Cortex of kidney (tissue), 1 donor: ENCODE data around the gene KRT38.

Experiments
- DNase-seq: peaks from one replicate; lab custom pipeline; 2025; lab: John Stamatoyannopoulos, UW

KRT38 gene

DNA sequence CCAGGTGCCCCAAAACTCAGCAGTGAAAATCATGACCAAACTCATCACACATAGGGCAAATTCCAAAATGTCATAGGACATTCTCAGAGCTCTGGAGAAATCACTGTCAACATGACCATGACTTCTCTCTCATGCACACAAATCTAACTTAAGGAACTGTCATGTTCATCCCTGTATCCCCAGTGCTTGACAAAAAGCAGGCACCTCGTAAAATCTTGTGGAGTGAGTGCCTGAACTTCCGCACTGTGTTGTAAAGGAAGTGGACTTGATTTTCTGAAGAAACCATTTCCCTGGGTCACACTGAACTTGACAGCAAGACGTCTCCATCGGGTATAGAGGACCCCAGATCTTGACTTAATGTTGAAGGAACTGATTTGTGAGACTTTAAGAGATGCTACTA is 19.2 kb downstream of the KRT38 start:
- DNase-seq: no peak

DNA sequence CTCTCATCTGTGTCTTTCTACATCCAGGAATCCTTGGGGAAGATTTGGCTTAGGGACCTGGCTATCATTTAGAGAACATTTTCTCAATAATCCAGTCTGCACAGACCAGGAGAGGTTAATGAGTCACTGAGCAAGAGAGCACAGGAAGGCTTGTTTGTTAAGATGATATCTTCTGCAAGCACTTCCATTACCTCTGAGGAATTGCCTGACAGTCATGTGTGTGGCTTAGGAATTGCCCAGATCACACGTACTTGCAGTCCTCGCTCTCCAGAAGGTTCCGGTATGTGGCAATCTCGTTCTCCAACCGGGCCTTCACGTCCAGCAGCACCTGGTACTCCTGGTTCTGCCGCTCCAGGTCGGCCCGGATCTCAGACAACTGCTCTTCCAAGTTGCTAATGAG is 19.7 kb downstream of the KRT38 start:
- no peak for DNase-seq

DNA sequence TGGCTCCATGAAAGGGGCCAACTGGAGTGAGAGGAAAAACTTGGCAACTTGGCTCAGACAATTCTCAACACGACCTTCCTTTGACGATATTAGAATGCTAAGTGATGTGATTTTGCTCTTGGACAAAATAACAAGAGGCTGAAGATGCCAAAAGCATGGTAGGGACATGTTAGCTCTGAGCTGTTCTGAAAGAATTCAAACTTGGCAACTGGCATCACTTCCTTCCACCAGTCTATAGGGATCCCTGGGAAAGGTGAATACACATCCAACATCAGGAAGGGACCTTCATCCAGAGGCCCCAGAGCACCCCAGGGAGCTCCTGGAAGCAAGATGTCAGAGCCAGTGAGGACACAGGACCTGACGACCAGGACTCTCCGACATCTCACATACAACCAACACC is 20.6 kb downstream of the KRT38 start:
- no peak for DNase-seq

DNA sequence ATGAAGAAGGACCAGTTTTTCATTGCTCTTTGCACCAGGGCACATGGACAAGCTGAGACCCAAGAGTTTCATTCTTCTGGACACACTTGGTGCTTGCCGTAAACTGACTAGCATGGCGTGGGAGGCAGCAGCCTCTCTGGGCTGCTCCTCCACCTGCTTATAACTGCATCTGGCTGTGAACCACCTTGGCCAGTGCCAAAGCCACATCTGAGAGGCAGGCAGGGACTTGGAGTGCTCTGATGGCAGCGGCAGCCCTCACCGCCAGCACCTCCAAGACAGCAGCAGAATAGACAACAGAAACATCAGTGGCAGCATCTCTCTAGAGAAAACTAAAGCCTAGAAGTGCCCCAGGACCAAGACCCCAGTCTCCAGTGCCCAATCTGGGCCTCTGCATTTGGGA is 21.1 kb downstream of the KRT38 start:
- no peak for DNase-seq

DNA sequence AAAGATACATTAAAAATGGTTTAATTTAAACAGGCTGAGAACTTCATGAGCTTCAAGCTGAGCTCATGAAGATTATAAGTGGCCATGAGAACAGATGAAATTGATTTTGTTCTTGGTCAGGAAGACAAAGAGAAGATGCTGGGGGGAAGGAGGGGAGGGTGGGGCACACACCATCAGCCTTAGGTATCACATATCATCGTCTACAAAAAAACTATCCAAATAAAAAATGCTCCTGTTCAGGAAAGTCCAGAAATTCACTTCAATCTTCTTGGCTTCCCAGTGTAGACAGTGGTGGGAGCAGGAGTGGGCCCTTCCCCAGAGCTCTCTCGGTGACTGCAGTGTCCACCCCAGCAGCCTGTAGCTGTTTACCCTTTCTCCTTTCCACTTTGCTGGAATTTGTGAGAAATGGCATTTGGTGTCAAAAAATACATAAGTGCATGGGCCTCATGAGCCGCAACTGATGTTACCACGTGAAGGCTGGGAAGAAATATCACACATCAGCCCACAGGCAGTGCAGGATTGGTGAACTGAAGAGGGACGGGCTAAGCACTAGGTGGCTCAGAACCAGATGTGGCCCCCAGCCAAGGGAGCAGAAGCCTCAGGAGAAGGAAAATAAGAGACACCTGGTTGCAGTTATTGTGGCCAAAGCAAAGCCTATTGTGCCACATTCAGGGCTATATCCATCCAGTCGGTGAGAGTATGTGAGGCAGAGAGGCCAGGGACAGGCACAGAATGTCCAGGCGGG is 22.5 kb downstream of the KRT38 start:
- DNase-seq: no peak

DNA sequence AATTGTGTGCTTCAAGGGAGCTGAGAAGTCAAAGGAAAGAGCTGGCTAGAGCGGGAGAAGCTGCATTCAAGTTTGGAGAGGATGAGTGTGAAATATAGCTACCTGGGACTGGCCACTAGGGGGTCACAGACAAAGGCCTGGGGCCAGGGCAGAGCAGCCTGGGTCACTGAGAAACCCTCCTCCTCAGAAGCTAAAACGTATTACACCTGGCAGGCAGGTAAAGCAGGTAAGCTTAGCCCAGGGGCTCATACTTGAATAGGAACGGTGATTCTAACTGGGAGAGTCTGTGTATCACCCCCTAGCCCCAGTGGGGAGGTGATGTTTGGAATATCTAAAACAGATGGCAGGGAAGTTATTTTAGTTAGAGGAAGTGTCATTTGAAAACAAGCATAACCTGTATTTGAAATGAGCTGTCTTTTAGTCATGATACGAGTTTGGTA is 23.2 kb downstream of the KRT38 start:
- DNase-seq: no peak

DNA sequence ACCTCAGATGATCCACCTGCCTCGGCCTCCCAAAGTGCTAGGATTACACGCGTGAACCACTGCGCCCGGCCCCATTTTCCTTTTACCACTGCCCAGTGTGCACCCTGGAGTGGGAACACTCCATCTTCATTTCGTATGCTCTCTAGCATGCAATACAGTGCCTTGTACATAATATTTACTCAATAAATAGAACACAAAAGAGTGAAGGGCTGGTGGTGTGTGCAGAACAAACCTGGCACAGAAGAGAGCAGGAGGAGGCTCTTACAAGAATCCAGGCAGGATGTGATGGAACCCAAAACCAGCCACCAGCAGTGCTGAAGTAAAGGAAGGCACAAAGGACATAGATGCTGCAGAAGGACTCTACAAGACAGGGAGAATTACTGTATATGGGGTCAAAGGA is 23.7 kb downstream of the KRT38 start:
- DNase-seq: no peak

DNA sequence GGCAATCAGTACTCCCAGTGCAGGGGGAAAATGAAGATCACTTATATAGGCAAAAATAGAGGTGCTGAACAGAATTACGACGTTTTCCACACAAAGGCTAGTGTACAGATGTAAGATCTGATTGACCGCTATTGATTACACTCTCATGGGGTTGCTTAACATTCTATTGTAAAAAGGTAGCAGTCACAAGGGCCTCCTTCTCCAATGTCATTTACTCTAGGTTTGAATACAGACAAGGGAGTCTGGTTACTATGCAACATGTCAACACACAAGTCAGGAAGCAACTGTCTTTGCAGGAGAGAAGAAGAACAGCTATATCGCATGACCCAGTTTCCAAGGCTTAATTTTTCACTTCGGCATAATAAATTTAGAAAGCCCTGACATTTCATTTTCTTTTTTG is 24.3 kb downstream of the KRT38 start:
- DNase-seq: no peak

DNA sequence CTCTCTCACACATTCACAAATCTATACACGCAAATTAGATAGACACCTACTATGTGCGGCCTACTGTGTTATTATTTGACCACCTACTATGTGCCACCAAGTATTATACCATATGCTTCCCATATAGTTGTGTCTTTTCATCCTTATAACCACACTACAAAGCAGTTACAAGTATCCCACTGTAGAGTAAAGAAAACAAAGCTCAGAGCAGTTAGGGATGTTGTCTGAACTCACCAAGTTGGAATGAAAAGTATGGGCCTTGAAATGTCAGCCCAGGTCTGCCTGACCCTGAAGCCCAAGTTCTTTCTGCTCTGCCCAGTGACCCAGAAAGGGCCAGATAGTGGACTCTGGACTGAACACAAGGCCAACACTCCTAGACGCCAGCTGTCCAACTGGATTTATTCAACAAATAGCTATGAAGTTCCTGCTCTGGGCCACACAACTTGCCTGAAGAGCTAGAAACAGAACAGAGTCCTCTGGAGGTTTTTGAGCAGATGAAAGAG is 24.9 kb downstream of the KRT38 start:
- no peak for DNase-seq

DNA sequence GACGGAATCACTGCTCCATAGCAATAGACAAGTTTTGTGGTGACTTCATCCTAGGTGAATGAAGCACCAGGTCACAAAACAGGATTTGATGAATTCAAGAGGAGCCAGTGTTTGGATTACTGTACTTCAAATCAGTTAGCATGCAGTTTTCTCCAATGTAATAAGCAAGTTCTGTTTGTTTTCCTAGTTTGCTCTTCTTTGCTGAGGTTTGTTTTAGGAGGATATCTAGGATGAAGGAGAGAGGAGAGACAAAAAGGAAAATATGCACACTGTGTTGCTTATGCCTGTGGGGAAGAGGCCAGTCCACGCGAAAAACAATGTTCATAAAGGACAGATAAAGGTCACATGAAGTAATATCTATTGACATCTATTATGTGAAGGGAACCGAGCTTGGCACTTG is 25.4 kb downstream of the KRT38 start:
- DNase-seq: no peak

DNA sequence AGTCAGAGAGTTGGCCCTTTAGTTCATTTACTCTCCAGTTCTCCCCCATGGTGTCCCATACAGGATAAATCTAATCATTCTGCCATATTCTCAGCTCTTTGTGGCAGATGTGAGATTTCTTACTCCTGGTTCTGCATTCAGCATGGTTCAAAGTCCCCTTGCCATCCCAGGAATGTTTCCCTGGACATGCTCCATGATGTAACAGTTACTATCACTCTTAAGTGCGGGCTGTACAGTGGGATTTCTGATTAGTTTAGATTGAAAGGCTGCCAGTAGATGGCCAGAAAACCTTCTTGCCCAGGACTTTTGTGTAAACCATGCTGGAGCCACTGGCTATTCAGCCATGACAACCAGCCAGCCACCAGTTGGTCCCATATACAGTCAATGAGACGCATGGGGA is 26.8 kb downstream of the KRT38 start:
- no peak for DNase-seq

DNA sequence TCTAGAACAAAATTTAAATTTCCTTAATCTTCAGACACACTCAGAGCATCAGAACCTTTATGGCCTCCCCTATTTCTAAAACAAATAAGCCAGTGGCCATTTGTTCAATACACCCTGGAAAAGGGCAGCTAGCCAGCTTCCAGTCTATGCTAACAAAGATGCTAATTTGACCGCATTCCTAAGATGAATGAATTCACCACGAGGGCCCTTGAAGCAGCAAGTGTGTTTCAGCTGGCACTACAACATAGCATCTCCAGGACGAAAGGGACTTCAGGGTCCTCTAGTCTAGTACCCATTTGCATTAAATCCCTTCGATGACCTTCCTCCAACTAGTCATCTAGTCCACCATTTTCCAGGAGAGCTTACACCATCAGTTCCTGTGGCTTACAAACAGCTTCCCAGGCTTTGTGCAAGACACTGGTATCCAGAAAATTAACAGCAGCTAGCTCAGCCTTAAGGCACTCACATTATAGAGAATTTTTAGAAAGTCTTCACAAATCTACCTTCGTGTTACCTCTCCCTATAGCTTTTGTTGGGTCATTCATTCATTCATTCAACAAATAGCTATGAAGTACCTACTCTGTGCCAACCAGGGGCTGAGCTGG is 27.3 kb downstream of the KRT38 start:
- DNase-seq: no peak

DNA sequence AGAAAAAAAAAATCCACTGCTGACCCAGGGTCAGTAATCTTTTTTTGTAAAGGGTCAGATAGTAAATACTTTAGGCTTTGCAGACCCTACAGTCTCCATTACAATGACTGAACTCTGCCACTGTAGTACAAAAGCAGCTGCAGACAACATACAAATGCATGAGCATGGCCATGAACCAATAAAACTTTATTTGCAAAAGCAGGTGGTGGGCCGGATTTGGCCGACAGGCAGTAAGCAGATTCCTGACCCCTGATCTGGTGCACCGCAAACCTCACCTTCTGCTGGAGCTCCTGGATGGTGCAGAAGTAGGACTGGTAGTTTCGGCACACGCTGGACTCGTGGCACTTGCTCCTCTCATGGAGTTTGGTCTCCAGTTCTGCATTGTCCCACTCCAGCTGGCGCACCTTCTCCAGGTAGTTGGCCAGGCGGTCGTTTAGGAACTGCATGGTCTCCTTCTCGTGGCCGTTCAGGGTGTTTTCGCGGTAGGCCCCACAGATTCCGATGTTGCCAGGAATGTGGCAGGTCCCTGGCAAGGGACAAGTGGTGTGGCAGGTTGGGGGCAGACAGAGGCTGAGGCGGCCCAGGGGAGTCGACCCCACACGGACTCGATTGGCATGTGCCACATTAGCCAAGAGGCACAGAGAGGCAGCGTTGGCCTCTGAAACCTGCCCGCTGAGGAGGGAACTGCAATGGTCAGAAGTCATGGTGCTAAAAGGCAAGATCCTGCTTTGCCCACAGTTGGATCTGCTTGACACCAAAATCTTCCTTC is 29.5 kb downstream of the KRT38 start:
- DNase-seq: no peak

DNA sequence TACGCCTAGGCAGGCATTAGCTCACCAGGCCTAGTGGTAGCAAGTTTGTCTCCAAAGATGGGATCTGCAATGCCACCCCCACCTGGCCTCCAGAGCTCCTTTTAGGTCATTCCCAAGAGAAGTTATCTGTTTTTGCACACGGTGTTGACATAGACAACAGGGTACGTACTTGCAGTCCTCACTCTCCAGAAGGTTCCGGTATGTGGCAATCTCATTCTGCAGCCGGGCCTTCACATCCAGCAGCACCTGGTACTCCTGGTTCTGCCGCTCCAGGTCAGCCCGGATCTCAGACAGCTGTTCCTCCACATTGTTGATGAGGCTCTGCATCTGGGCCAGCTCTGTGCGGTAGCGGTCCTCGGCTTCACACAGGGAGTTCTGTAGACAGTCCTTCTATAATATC is 33.6 kb downstream of the KRT38 start:
- DNase-seq: no peak

DNA sequence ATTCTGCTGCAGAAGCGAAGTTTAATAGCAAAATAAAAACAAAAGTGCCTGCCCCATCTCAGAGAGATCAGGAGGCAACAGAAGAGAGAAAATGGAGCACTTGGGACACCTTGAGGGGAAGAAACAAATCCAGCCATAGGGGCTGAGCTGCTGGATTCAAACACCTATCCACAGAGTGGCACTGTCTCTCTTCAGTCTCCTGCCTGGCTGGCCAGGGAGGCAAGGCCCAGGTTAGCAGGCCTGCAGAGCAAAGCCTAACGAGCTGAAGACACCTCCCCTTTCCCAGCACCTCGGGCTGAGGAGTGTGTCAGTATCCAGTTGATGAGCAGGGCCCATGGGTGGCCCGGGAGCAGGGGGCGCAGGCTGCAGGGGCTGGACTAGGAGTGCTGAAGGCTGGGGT is 34.6 kb downstream of the KRT38 start:
- no peak for DNase-seq

DNA sequence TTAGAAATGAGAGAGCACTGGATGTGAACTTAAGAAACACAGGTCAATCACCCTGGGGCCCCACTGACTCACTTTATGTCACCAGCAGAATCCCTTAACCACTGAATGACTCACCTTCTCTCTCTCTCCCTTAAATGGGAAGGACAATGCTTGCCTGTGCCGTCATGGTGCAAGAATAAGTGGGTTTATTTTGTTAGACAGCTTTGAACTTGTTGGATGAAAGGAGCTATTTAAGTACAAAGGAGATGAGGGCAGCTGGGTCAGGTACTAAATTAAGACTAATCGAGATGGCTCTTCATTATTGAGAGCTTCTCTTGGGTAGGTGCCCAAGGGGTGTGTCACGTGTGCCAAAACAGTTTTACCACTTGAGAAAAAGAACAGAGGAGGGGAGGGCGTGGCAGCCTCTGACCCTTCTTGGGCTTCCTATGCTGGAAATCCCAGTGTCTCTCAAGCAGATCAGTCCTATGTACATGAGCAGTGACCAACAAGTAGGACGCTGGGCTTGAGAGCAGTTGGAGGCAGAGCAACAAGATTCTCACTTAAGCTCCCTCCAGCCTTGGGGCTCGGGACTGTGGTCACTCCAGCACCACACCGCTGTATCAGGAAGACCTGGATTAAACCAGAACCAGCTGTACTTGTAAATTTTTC is 36.6 kb downstream of the KRT38 start:
- DNase-seq: no peak

DNA sequence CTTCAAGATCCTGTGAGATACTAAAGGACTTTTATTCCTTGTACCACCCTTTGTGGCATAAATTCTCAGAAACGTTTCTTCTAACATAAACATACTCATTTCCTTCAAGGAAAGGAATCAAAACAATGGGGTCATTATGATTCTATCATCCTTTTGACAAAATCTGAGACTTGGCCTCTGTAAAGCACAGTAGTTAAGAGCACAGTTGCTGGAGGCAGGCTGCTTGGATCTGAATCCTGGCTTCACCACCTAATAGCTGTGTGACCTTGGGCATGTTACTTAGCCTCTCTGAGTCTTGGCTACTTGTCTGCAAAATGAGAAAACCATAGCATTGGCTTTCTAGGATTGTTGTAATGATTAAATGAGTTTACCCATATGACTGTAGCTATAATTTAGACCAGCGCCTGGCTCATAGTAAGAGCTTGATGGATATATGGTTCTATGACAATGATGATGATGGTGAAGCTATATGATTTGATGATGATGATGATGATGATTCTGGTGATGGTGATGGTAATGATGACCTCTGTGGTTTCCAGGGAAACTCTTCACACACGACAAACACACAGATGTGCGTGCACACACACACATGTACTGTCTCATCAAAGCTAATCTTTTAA is 37.3 kb downstream of the KRT38 start:
- DNase-seq: no peak

DNA sequence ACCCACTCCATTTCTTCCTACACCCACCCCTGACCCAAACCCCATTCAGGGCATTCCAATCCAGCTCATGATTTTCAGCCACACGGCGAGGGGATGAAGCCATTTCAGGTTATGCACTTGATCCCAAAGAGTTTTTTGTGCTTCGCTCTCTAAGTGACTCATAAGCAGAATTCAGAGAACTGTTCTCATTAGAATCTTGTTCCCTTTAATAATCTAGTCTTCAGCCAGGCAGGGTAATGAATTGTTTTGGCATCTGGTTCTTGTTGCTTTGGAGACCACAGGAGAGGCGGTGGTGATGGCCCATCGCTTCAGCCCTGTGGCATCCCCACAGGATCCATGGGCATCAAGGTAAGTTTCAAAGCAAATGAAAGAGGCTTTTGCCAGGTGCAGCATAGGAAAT is 38.6 kb downstream of the KRT38 start:
- DNase-seq: no peak

DNA sequence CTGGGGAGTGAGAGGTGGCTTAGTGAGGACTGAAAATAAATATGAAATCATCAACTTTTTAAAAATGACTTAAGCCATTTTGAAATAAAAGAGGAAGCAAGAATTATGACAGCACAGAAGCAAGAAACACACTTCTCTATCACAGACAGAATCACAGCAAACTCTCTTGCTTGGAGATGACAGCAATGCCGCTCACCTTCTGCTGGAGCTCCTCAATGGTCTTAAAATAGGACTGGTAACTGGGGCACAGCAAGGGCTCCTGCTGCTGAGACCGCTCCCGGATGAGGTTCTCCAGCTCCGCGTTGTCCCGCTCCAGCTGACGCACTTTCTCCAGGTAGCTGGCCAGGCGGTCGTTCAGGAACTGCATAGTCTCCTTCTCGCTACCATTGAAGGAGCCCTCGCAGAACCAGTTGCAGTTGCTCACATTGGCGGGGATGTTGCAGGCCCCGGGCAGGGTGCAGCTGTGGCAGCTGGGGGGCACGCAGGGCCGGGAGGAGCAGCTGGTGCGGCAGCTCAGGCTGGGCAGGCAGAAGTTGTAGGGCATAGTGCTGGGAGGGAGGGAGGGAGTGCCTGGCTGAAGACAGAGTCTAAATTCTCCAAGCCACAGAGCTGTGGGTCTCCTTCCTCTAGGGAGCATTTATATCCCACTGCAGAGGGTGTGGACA is 43.7 kb downstream of the KRT38 start, which contains the start of gene KRT31:
KRT31 (minus strand) TSS at position 613 of the 665 bp plus-strand sequence; CDS start at position 544, 69 bp downstream.
- no peak for DNase-seq

DNA sequence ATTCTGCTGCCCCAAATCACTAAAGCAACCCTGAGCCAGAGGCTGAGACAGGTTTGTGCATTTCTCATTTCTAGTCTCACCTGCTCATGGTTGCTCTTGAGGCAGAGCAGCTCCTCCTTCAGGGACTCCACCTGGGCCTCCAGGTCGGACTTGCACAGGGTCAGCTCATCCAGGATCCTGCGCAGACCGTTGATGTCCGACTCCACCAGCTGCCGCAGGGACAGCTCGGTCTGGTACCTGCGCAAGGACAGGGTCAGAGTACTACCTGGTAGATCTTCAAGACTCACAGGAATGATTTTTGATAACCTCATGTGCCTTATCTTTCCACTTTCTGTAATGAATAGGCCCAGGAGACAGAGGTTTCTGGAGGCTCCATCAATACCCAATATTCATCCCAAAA is 44.4 kb downstream of the KRT38 start:
- no peak for DNase-seq

DNA sequence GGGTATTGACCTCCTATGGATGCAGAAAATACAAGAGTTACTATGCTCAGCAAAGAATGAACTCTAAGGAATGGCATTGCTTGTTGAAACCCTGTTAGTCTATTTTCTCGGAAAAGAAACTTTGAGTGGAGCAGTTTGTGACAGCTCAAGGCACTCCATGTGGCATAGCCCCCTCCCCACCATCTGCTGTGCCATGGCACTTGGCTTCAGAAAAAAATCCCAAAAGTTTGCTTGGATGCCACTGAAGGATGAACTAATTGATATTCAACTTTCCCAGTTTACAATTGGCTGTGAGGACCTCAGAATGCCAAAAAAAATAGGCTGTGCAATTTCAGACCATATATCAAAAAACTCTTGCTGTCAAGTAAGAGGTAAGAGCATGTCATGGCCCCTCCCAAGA is 45.2 kb downstream of the KRT38 start:
- no peak for DNase-seq
